Lower leg skin (tissue), 3 donors: ENCODE results near the gene JAKMIP2.

Experiments
- POLR2A ChIP-seq, 2 donors: fragments of 450-650 bp; IDR thresholded peaks; one replicate each; pipeline ENCODE4 v1.6.1; 2016 to 2017; ENCODE audit warnings: antibody characterized with exemption in 2 of 2, mild to moderate bottlenecking in 1 of 2, moderate library complexity in 1 of 2
- TF ChIP-seq, protein P1 (sequence below), 3 donors: fragments of 450-650 bp; IDR thresholded peaks; one replicate each; pipeline ENCODE4 v1.5.1; 2016; ENCODE audit warnings: antibody characterized with exemption in 3 of 3, mild to moderate bottlenecking in 3 of 3, moderate library complexity in 2 of 3

DNA sequence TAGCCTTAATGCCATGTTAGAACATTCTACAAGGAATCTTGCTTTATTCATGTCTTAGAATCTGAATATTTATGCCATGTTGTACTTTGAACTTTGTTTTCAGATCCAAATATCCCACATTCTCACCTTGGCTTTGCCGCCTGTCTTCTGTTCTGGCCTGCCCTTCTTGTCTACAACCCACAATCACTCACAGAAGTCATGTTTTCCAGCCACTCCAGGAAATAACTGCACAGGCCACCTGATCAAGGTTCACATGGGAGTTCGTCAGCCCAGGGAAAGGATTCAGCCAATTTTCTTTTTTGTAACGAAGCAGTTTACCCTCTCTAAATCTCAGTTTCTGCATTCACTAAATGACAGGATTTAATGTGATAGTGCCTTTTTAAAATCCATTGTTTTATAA lies 70.5 kb downstream of the JAKMIP2 start:
- TF ChIP-seq, protein P1, sequence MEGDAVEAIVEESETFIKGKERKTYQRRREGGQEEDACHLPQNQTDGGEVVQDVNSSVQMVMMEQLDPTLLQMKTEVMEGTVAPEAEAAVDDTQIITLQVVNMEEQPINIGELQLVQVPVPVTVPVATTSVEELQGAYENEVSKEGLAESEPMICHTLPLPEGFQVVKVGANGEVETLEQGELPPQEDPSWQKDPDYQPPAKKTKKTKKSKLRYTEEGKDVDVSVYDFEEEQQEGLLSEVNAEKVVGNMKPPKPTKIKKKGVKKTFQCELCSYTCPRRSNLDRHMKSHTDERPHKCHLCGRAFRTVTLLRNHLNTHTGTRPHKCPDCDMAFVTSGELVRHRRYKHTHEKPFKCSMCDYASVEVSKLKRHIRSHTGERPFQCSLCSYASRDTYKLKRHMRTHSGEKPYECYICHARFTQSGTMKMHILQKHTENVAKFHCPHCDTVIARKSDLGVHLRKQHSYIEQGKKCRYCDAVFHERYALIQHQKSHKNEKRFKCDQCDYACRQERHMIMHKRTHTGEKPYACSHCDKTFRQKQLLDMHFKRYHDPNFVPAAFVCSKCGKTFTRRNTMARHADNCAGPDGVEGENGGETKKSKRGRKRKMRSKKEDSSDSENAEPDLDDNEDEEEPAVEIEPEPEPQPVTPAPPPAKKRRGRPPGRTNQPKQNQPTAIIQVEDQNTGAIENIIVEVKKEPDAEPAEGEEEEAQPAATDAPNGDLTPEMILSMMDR (IDR thresholded peaks at IDR 0.05): no peak
- no peak for TF ChIP-seq POLR2A (IDR thresholded peaks at IDR 0.05)
